Activated CD8-positive, alpha-beta memory T cell treated with anti-CD3 and anti-CD28 coated beads, Interleukin-2, amount 50 U/mL, for 4 hours (primary cell): ENCODE results near the gene FXYD2.
"Not testable (repeated sequence)": the region's sequence is repeated elsewhere in the genome, so short reads cannot be mapped to it uniquely, and the experiment has no call there.

Experiments used
- DNase-seq: peaks from one replicate; pipeline ENCODE4 v3.0.0-alpha.2; 2020

Gene FXYD2

DNA sequence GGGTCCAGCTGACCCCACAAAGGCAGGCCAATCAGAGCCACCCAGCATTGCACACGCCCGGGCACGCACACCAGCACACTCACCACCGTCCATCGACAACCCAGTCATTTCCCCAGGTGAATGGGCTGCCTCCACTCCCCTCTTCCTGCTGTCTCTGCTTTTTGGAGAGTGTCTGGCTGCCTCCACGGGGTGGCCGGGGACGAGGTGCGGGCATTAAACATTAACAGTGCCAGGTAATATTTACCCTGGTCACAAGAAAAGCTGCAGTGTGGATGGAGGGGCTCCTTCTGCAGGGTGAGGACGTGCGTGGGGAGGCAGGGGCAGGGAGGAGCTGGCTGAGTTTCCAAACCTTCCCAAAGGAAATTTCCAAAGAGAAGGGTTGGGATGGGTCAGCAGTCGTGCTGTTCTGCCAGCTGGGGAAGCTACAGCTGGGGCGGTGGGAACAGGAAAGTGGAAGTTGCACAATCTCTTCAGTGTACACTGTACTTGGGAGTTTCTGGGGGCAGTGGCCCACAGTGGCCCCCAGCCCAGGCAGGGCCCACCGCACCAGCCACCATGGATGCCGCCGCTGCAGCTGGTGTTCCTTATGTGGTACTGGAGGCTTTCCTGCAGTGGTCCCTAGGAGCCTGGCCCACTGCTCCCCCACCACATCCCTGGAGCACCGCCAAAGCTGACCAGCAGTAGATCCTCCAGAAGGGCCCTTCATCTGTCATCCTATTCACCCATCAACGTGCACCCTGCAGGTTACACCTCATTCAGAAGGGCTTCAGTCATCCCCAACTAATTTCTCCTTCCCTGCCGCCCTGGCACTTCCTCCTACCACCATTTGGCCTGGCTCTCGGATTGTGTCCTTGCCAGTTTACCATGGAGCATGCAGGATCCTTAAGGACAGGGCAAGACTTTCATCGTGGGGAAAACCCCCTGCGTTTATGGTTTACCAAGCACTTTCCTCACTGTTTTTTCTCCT is at the start of gene FXYD2:
Gene FXYD2 (minus strand): TSS at position 174 of the 967 bp plus-strand sequence. CDS start 66 bp downstream, at position 108.
- no peak for DNase-seq

DNA sequence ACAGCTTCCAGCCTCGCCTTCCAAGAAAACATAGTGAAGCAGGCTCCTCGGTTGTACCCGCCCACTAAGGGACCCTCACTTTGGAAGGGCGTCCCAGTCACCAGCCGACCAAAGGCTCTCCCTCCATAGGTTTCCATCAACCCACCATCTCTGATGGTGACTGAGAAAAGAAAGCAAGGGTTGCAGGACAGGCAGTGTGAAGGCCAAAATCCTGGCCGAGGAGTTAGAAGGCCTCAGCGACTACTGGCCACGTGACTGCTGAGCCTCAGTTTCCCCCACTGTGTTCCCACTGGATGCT is 49.2 kb upstream of the FXYD2 start:
- no peak for DNase-seq

DNA sequence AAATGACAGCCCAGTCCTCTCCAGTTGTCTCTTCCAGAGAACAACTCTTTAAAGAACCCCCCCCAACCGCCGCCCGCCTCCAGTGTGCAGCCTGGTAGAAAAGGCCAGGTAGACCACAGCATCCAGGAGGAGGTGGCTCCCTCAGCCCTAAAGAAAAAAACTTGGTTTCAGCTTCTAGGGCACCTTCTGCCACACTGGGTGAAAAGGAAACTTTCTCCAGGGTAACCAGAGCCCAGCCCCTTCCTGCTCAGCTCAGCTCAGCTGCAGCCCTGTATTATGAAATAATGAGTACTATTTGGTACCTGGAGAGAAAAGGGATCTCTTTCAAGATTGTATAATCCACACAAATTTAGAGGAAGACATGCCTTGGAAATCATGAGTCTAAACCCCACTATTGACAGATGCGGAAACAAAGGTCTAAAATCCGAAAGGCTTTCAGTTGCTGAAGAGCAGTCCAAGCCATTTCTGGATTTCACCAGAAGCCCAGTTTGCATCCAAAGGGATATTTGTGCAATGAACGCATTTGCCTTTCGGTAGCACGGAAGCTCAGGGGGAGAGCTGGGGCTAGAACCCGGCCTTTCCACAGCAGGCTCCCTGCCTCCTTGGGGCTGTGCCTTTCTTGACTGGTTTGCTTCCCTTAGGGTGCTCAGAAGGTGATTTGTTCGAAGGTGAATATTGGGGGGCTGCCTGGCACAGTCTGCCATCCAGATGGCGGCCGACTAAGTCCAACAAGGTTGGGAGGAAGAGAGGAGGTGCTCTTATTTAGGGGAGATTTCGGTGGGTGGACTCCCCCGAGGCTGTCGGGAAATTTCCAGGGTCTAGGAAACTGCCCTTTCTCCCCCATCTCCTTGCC is 48.7 kb upstream of the FXYD2 start:
- no peak for DNase-seq

GRCh38 chr11:117872420-117872961 is 47.9 kb upstream of the FXYD2 start:
- DNase-seq = no peak

DNA sequence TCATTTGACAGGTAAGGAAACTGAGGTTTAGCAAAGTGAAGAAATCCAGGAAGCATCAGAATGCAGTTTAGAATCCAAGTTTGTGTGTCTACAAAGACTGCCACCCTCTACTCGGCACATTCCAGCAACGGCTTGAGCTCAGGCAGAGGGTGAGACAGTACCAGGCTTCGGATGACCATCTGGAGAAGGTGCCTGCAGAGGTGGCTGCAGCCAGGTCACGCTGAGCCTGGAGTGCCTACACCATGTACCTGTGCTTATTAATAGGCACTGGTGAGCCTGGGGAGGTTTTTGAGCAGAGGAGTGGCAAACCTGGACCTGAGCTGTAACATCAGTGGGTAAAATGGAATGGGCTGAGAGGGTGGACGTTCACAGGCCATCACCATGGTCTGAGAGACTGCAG is 47.2 kb upstream of the FXYD2 start:
- no peak for DNase-seq

GRCh38 chr11:117871160-117871559 is 46.6 kb upstream of the FXYD2 start:
- DNase-seq = no peak

DNA sequence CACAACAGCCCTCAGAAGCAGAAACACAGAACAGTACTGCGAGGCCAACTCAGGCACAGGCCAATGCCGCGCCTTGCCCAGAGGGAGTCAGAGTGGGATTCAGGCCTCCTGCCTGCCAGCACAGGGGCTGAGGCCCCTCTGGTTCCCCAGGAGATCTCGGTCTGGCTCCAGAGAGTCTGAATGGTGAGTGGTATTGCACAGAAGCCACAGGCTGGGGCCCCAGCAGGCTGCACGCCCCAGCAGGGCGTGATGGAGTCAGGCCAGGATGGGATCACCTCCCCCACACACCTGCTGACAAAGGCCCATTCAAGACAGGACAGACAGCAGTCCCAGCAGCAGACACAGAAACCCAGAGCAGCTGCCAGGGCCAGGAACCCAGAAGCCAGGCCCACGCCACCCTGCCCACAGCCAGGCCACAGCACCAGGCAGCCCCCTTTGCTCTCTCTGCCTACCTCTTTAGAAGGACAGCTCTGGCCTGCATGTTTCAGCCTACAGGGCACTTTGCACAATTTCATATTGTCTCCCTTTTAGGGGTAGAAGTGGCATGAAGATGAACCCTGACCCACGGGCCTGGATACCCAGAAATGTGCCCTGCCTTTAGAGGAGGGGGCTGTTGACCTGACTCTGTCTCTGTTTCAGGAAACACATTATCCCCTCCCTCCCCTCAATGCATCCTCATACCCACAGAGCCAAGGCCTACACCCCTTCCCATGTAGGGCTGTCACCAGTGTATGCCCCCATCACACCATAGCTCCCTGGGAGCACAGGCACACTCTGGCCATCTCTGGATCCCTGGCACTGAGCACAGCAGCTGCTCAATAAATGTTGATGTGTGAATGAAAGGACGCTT is 45.8 kb upstream of the FXYD2 start:
- DNase-seq = no peak

- DNase-seq = no peak
Observed at GRCh38 chr11:117869604-117870003, 45.1 kb upstream of the FXYD2 start.

DNA sequence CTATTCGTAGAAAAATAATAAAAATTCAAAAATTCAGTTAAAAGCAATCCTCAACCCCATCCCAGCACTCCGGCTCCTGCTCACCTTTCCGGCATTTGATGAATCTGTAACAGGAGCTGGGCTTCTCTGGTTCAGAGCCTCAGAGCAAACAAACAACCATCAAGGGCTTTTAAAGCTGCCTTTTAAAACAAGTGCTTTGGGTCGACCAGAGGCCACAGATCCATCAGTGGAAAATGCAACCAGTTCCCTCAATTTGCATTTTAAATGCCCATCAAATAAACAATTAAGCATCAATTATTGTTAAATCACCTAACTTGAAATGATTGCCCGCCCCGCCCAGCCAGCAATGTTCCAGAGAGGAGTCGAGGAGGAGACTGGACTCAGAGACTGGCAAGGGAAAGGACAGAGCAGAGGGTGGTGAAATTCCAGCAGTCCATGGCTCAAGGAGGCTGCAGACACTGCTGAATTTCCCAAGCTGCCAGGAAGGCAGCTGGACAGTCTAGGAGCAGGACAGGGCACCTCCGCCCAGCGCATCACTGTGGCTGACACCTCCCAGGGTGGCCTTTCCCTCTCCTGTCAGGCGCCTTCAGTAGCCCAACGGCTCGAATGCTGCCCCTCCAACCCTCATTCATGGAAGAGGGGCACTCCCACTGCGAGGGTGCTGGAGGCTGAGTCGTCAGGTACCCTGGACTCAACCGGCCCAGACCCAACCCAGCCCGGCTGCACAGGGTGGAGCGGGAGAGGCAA is 44.4 kb upstream of the FXYD2 start:
- no peak for DNase-seq

GRCh38 chr11:117868088-117868487 is 43.5 kb upstream of the FXYD2 start:
- DNase-seq = no peak

GRCh38 chr11:117866526-117866925 is 42.0 kb upstream of the FXYD2 start:
- DNase-seq = no peak

DNA sequence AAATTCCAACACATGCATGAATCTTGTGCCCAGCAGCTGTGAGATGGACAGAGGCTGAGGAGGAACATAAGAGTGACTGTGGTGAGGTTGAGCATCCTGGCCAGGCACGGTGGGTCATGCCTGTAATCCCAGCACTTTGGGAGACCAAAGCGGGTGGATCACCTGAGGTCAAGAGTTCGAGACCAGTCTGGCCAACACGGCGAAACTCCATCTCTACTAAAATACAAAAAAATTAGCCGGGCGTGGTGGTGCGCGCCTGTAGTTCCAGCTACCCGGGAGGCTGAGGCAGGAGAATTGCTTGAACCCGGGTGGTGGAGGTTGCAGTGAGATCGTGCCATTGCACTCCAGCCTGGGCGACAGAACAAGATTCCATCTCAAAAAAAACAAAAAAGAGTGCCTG is 41.0 kb upstream of the FXYD2 start:
- DNase-seq = not testable (repeated sequence)

DNA sequence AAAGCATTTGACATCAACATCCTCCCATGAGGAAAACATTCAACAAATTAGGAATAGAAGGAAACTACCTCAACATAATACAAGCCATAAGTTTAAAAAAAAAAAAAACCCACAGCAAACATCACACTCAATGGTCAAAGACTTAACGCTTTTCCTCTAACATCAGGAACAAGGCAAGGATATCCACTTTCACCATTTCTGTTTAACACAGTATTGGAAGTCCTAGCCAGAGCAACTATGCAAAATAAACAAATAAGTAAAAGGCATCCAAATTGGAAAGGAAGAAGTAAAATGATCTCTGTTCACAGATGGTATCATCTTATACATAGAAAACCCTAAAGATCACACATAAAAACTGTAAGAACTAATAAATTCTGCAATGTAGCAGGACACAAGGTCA is 38.8 kb upstream of the FXYD2 start:
- DNase-seq = no peak

GRCh38 chr11:117862753-117863152 is 38.2 kb upstream of the FXYD2 start:
- DNase-seq = no peak

- no peak for DNase-seq
Observed at GRCh38 chr11:117862019-117862725, 37.6 kb upstream of the FXYD2 start.

- DNase-seq = no peak
Observed at GRCh38 chr11:117861151-117862018, 36.8 kb upstream of the FXYD2 start.

GRCh38 chr11:117860139-117860538 is 35.6 kb upstream of the FXYD2 start:
- DNase-seq = no peak

- DNase-seq = no peak
Observed at GRCh38 chr11:117859488-117860112, 35.1 kb upstream of the FXYD2 start.

- DNase-seq = no peak
Observed at GRCh38 chr11:117859061-117859460, 34.5 kb upstream of the FXYD2 start.
